Upper lobe of left lung (tissue), 6 donors: ENCODE measurements around the gene MT1H. TPM values are rescaled to one million over a fixed set of nuclear protein-coding genes. Genes with fewer than 3 reads are reported as not detected.
A peak's percentile ranks its signal among the peaks of the same experiment; 100 is the strongest.

Source experiments
- ATAC-seq, 2 donors: fragments of 200-7000 bp; cut with Tn5 transposase; one replicate each; pipeline ENCODE4 v1.9.1; 2022; ENCODE audit warnings: mild to moderate bottlenecking in 2 of 2, moderate library complexity in 2 of 2; ENCODE audit not compliant: low FRiP score in 2 of 2
- DNase-seq, 2 donors: peaks; one replicate each; pipeline ENCODE4 v3.0.0-alpha.2; 2019 to 2020
- H3K27ac ChIP-seq, 4 donors: fragments of 200-600 bp; sonication (generic); one replicate each; pipeline ENCODE4 v1.5.1; 2016 to 2019
- H3K27me3 ChIP-seq, 4 donors: fragments of 200-600 bp; sonication (generic); one replicate each; pipeline ENCODE4 v1.5.1; 2017 to 2019
- H3K36me3 ChIP-seq, 4 donors: fragments of 200-600 bp; sonication (generic); one replicate each; pipeline ENCODE4 v1.5.1; 2016 to 2019
- H3K4me1 ChIP-seq, 4 donors: fragments of 200-600 bp; sonication (generic); one replicate each; pipeline ENCODE4 v1.5.1; 2018 to 2019
- H3K4me3 ChIP-seq, 4 donors: fragments of 200-600 bp; sonication (generic); one replicate each; pipeline ENCODE4 v1.5.1; 2017 to 2019; ENCODE audit warnings: mild to moderate bottlenecking in 2 of 4, moderate library complexity in 1 of 4
- H3K9me3 ChIP-seq, 4 donors: fragments of 200-600 bp; sonication (generic); one replicate each; pipeline ENCODE4 v1.5.1; 2018 to 2019
- EP300 ChIP-seq, 4 donors: sonication (generic); formaldehyde crosslinking; IDR thresholded peaks; one replicate each; pipeline ENCODE4 v1.5.1; 2017; ENCODE audit warnings: antibody characterized with exemption in 4 of 4, control low read depth in 2 of 4
- POLR2A ChIP-seq, 4 donors: fragments of 450-650 bp; IDR thresholded peaks; one replicate each; pipeline ENCODE4 v1.5.1; 2016 to 2017; ENCODE audit warnings: antibody characterized with exemption in 4 of 4, mild to moderate bottlenecking in 2 of 4
- POLR2AphosphoS5 ChIP-seq, 2 donors: sonication (generic); formaldehyde crosslinking; IDR thresholded peaks; one replicate each; pipeline ENCODE4 v1.5.1; 2017; ENCODE audit warnings: antibody characterized with exemption in 2 of 2
- WGBS, 2 donors: methylation state at CpG; one replicate each; pipeline ENCODE4 v1.1.5; 2017 to 2018; 5-methylcytosine and 5-hydroxymethylcytosine counted together
- total RNA-seq, 6 donors: library from RNA; depleted of rRNA in 4 of 6; stranded (reverse); fragments of >200 nt in 4 of 6; gene quantifications; one replicate each; pipeline versions ENCODE4 v1.1.0 to v1.2.1, GENCODE V29; 2016 to 2021
- TF ChIP-seq, protein P1 (sequence below), 6 experiments: fragments of 450-650 bp in 4 of 6; fragments of 200-600 bp in 2 of 6; sonication (generic) in 2 of 6; IDR thresholded peaks; one replicate each; pipeline ENCODE4 v1.5.1; 2016 to 2019; ENCODE audit warnings: antibody characterized with exemption in 6 of 6
- donor health status: DM: no; HTN: no; CAD: no; lungs with moderate emphysema.
- donor health status: DM: no; HTN: yes; CAD: no; lungs with severe emphysema.

The MT1H gene
- total RNA-seq, 6 donors from 2014 or later: 2.9 to 9.3 TPM; not detected in 4

- TF ChIP-seq POLR2AphosphoS5 (IDR thresholded peaks at IDR 0.05): no peak
- no peak for TF ChIP-seq EP300 (IDR thresholded peaks at IDR 0.05)
- no peak for TF ChIP-seq POLR2A (IDR thresholded peaks at IDR 0.05)
- TF ChIP-seq, protein P1, sequence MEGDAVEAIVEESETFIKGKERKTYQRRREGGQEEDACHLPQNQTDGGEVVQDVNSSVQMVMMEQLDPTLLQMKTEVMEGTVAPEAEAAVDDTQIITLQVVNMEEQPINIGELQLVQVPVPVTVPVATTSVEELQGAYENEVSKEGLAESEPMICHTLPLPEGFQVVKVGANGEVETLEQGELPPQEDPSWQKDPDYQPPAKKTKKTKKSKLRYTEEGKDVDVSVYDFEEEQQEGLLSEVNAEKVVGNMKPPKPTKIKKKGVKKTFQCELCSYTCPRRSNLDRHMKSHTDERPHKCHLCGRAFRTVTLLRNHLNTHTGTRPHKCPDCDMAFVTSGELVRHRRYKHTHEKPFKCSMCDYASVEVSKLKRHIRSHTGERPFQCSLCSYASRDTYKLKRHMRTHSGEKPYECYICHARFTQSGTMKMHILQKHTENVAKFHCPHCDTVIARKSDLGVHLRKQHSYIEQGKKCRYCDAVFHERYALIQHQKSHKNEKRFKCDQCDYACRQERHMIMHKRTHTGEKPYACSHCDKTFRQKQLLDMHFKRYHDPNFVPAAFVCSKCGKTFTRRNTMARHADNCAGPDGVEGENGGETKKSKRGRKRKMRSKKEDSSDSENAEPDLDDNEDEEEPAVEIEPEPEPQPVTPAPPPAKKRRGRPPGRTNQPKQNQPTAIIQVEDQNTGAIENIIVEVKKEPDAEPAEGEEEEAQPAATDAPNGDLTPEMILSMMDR (IDR thresholded peaks at IDR 0.05): no peak
- DNase-seq (no peak), ATAC-seq (no peak)
- 64% methylated on average over 3 of the region's 3 CpGs for WGBS, 2 donors
- Histone ChIP-seq H3K9me3 (no peaks in the 10 kb centered on the region), H3K4me3 (no peak overlapping the region), H3K36me3 (no peaks in the 10 kb centered on the region), H3K4me1 (no peaks in the 10 kb centered on the region), H3K27me3 (no peaks in the 10 kb centered on the region), H3K27ac (no peak overlapping the region)
Measured at GRCh38 chr16:56689171-56689570, 19.6 kb downstream of the MT1H start.

GRCh38 chr16:56690420-56691122, 21.0 kb downstream of the MT1H start:
- Histone ChIP-seq H3K4me1 (no peaks in the 10 kb centered on the region), H3K27me3 (no peaks in the 10 kb centered on the region), H3K4me3 (no peak overlapping the region), H3K27ac (no peak overlapping the region), H3K36me3 (no peaks in the 10 kb centered on the region), H3K9me3 (no peaks in the 10 kb centered on the region)
- TF ChIP-seq POLR2A (IDR thresholded peaks at IDR 0.05) (no peak), POLR2AphosphoS5 (IDR thresholded peaks at IDR 0.05) (no peak), EP300 (IDR thresholded peaks at IDR 0.05) (no peak)
- TF ChIP-seq, protein P1 (IDR thresholded peaks at IDR 0.05): no peak
- ATAC-seq (no peak), DNase-seq (no peak)
- WGBS, 2 donors: 75 to 79% methylated on average over 3 to 4 of the region's 4 CpGs

DNA sequence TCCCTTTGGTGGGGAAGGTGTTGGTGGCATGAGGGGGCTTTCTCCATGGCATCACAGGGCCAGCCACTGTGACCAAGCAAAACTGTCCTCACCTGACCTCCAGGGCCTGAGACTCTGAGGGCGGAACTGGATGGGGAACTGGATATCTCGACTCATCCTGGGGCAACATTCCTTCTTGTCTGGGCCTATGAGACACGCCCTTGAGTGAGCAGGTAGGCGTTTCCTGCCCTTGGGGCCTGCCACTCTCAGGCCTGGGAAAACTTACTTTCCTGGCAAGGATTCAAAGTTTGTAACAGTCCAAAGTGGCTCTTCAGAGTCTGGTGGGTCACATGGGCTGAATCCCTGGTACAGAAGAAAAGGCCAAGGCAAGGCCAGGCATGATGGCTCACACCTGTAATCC, 22.3 kb downstream of the MT1H start:
- Histone ChIP-seq H3K4me3 (no peak overlapping the region), H3K36me3 (no peaks in the 10 kb centered on the region), H3K27ac (no peak overlapping the region), H3K4me1 (no peaks in the 10 kb centered on the region), H3K27me3 (no peaks in the 10 kb centered on the region), H3K9me3 (no peaks in the 10 kb centered on the region)
- ATAC-seq (peak; percentile 52 to 83), DNase-seq (peak in 1 of 2 donors; percentile 82)
- WGBS, 2 donors: 54 to 61% methylated on average over 2 to 4 of the region's 4 CpGs
- no peak for TF ChIP-seq POLR2A (IDR thresholded peaks at IDR 0.05)
- TF ChIP-seq EP300 (IDR thresholded peaks at IDR 0.05): peak in 1 of 4 donors; percentile 31
- TF ChIP-seq, protein P1 (IDR thresholded peaks at IDR 0.05): no peak
- TF ChIP-seq POLR2AphosphoS5 (IDR thresholded peaks at IDR 0.05): peak; percentile 12 to 18

GRCh38 chr16:56695246-56695645, 25.6 kb downstream of the MT1H start:
- H3K27me3 ChIP-seq: no peaks in the 10 kb centered on the region
- H3K4me1 ChIP-seq: no peaks in the 10 kb centered on the region
- TF ChIP-seq POLR2AphosphoS5 (IDR thresholded peaks at IDR 0.05): no peak
- no peak for TF ChIP-seq EP300 (IDR thresholded peaks at IDR 0.05)
- H3K4me3 ChIP-seq: no peak overlapping the region
- H3K9me3 ChIP-seq: no peaks in the 10 kb centered on the region
- 100% methylated on average over 1 of the region's 1 CpG; no CpG with 5 or more reads in 1 of the 2 donors for WGBS, 2 donors
- H3K27ac ChIP-seq: no peak overlapping the region
- no peaks in the 10 kb centered on the region for H3K36me3 ChIP-seq
- ATAC-seq (no peak), DNase-seq (no peak)

DNA sequence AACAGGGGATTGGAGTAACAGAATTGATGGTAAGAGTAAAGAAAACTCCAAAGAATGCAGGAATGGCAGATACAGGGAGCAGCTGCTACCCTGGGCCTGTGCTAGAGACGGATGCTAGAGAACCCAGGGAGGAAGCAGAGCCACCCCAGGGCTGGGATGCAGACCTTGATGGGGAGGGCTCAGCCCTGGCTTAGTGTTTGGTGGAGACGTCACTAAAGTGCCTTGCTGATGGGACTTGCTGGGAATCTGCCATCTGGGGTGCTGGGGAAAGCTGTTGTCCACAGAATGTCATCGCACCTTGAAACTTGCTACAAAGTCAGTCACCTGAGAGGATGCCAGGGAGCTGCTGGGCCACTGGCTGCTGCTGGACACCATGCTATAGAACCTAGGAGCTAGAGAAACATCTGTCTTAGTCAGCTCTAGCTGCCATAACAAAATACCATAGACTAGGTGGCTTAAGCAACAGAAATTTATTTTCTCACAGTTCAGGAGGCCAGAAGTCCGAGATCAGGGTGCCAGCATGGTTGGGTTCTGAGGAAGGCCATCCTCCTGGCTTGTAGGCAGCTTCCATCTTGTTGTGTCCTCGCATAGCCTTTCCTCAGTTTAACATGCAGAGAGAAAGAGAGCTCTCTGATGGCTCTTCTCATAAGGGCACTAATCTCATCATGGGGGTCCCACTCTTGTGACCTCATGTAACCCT, 28.0 kb downstream of the MT1H start:
- H3K27me3 ChIP-seq: no peaks in the 10 kb centered on the region
- no peak overlapping the region for H3K27ac ChIP-seq
- TF ChIP-seq POLR2A (IDR thresholded peaks at IDR 0.05): no peak
- no peak for TF ChIP-seq EP300 (IDR thresholded peaks at IDR 0.05)
- TF ChIP-seq, protein P1 (IDR thresholded peaks at IDR 0.05): no peak
- TF ChIP-seq POLR2AphosphoS5 (IDR thresholded peaks at IDR 0.05): no peak
- H3K9me3 ChIP-seq: no peaks in the 10 kb centered on the region
- WGBS, 2 donors: 82 to 93% methylated on average over 5 of the region's 5 CpGs
- no peaks in the 10 kb centered on the region for H3K36me3 ChIP-seq
- ATAC-seq (no peak), DNase-seq (no peak)
- no peak overlapping the region for H3K4me3 ChIP-seq
- peaks cover 3 to 9% (median 6%) of the 10 kb centered on the region in 4 donors for H3K4me1 ChIP-seq
